HepG2 (cell line): ENCODE results near the gene NDUFA5. TPM values are rescaled to one million over a fixed set of nuclear protein-coding genes. Genes with fewer than 3 reads are reported as not detected.

Experiments
- ATAC-seq: fragments of 200-7000 bp; cut with Tn5 transposase; 3 replicates; pipeline ENCODE4 v1.9.1; 2020; ENCODE audit warnings: mild to moderate bottlenecking, moderate library complexity
- BruUV-seq: library from RNA; stranded (reverse); fragments of 400-500 nt; replicated peaks from 2 replicates; lab custom pipeline; 2021; lab: Mats Ljungman, UMichigan
- CTCF ChIA-PET: fragments of 300-600 bp; formaldehyde crosslinking; extraction: SDS; loops from one replicate; lab custom pipeline; 2021; ENCODE audit warnings: low total read pairs, inconsistent platforms, low intra/inter-chr PET ratio; lab: Yijun Ruan, JAX
- POLR2A ChIA-PET: fragments of 350-600 bp; sonication (Branson Sonifier 250); formaldehyde crosslinking; loops from one replicate; lab custom pipeline; 2020; ENCODE audit warnings: antibody characterized with exemption, inconsistent platforms; lab: Yijun Ruan, JAX
- DNase-seq: peaks from one replicate; pipeline ENCODE4 v3.0.0-alpha.2; 2015; ENCODE audit warnings: low spot score
- FAIRE-seq: peaks from 3 replicates; lab custom pipeline; 2011; peaks lifted over from hg19 to GRCh38; lab: Jason Lieb, UNC
- H2AFZ ChIP-seq: one replicate; pipeline ENCODE4 v1.6.1; 2011; ENCODE audit warnings: low read length, inconsistent platforms
- H3K27ac ChIP-seq: fragments of 300-600 bp; 3 replicates; pipeline ENCODE4 v1.8.0; 2011; ENCODE audit warnings: mixed run types, mild to moderate bottlenecking, mixed read lengths, low read length, inconsistent platforms; ENCODE audit not compliant: insufficient read depth; ENCODE audit errors: extremely low read length
- H3K27me3 ChIP-seq, 2 experiments: fragments of 200-600 bp in 1 of 2; 2 replicates in 1 of 2; 3 replicates in 1 of 2; pipeline versions ENCODE4 v1.6.0 to v1.8.0; 2011; ENCODE audit warnings: low read length in 2 of 2, mild to moderate bottlenecking in 2 of 2, moderate library complexity in 2 of 2, inconsistent platforms in 1 of 2; ENCODE audit not compliant: insufficient read depth in 2 of 2, control insufficient read depth in 1 of 2
- H3K36me3 ChIP-seq, 2 experiments: fragments of 200-600 bp in 1 of 2; replicated peaks in 1 of 2; 2 replicates in 1 of 2; 3 replicates in 1 of 2; pipeline versions ENCODE4 v1.5.1 to v1.8.0; 2011; ENCODE audit warnings: low read length in 2 of 2, inconsistent platforms in 1 of 2; ENCODE audit not compliant: insufficient read depth in 2 of 2, control insufficient read depth in 1 of 2
- H3K4me1 ChIP-seq: 2 replicates; pipeline ENCODE4 v1.5.1; 2012; ENCODE audit warnings: low read length, inconsistent platforms; ENCODE audit not compliant: insufficient read depth
- H3K4me2 ChIP-seq: 2 replicates; pipeline ENCODE4 v1.6.0; 2011; ENCODE audit warnings: low read depth, low read length, inconsistent platforms
- H3K4me3 ChIP-seq, 3 experiments: fragments of 200-600 bp in 1 of 3; sonication (generic), shearing (Covaris generic) in 1 of 3; replicated peaks in 1 of 3; 2 replicates each; pipeline ENCODE4 v1.5.1; 2011 to 2016; ENCODE audit warnings: low read length in 3 of 3, inconsistent platforms in 2 of 3, low read depth in 2 of 3, mild to moderate bottlenecking in 2 of 3, control low read depth in 1 of 3, mixed read lengths in 1 of 3; ENCODE audit not compliant: insufficient read depth in 1 of 3
- H3K79me2 ChIP-seq: one replicate; pipeline ENCODE4 v1.6.1; 2011; ENCODE audit warnings: low read length, inconsistent platforms; ENCODE audit not compliant: insufficient read depth
- H3K9ac ChIP-seq: 2 replicates; pipeline ENCODE4 v1.6.0; 2011; ENCODE audit warnings: mild to moderate bottlenecking, low read depth, low read length, inconsistent platforms; ENCODE audit not compliant: insufficient read depth
- H3K9me3 ChIP-seq: 2 replicates; pipeline ENCODE4 v1.5.1; 2012; ENCODE audit warnings: mild to moderate bottlenecking, low read length
- H4K20me1 ChIP-seq: 2 replicates; pipeline ENCODE4 v1.6.0; 2011; ENCODE audit warnings: inconsistent platforms, mild to moderate bottlenecking, low read length, moderate library complexity; ENCODE audit not compliant: insufficient read depth
- DR1 ChIP-seq: sonication (generic); formaldehyde crosslinking; IDR thresholded peaks from 2 replicates; pipeline ENCODE4 v1.8.0; 2021; ENCODE audit warnings: mild to moderate bottlenecking, missing genetic modification reagents, inconsistent platforms
- ETS1 ChIP-seq: sonication (generic); formaldehyde crosslinking; IDR thresholded peaks from 2 replicates; pipeline ENCODE4 v1.4.0; 2020; ENCODE audit warnings: missing genetic modification reagents
- ISL2 ChIP-seq: sonication (generic); formaldehyde crosslinking; IDR thresholded peaks from 2 replicates; pipeline ENCODE4 v1.5.0; 2020; ENCODE audit warnings: missing genetic modification reagents
- KLF11 ChIP-seq: IDR thresholded peaks from 2 replicates; pipeline ENCODE4 v1.6.1; 2016; ENCODE audit warnings: missing compliant biosample characterization
- NBN ChIP-seq: fragments of 450-650 bp; conservative IDR thresholded peaks from 2 replicates; pipeline ENCODE4 v1.6.1; 2017
- NFKBIZ ChIP-seq: IDR thresholded peaks from 2 replicates; pipeline ENCODE4 v1.6.1; 2018; ENCODE audit warnings: missing genetic modification reagents, missing compliant biosample characterization
- NFYC ChIP-seq: IDR thresholded peaks from 2 replicates; pipeline ENCODE4 v1.6.1; 2016; ENCODE audit warnings: missing genetic modification reagents, missing compliant biosample characterization
- NR2F6 ChIP-seq, 2 experiments: IDR thresholded peaks; 2 replicates each; pipeline ENCODE4 v1.6.1; 2016; ENCODE audit warnings: antibody characterized with exemption in 1 of 2, mild to moderate bottlenecking in 1 of 2
- PHB2 ChIP-seq: fragments of 450-650 bp; IDR thresholded peaks from 2 replicates; pipeline ENCODE4 v1.6.1; 2018; ENCODE audit not compliant: partially characterized antibody
- PHF20 ChIP-seq: sonication (generic); formaldehyde crosslinking; IDR thresholded peaks from 2 replicates; pipeline ENCODE4 v1.5.0; 2020; ENCODE audit warnings: mild to moderate bottlenecking, missing genetic modification reagents
- RFX3 ChIP-seq: IDR thresholded peaks from 2 replicates; pipeline ENCODE4 v1.6.1; 2016; ENCODE audit warnings: missing biosample characterization, missing genetic modification reagents
- SMARCE1 ChIP-seq: fragments of 450-650 bp; IDR thresholded peaks from 2 replicates; pipeline ENCODE4 v1.6.1; 2017; ENCODE audit warnings: borderline replicate concordance
- TAF15 ChIP-seq: fragments of 200-400 bp; formaldehyde crosslinking; IDR thresholded peaks from one replicate; pipeline ENCODE4 v1.6.1; 2018; ENCODE audit warnings: mild to moderate bottlenecking, low read depth, low read length; ENCODE audit not compliant: poor library complexity, severe bottlenecking
- U2AF2 ChIP-seq: fragments of 200-400 bp; formaldehyde crosslinking; IDR thresholded peaks from 2 replicates; pipeline ENCODE4 v1.6.1; 2017; ENCODE audit warnings: low read depth, mild to moderate bottlenecking, low read length
- ZNF331 ChIP-seq: sonication (generic); formaldehyde crosslinking; IDR thresholded peaks from 2 replicates; pipeline ENCODE4 v1.4.0; 2020; ENCODE audit warnings: missing genetic modification reagents
- ZNF33A ChIP-seq: sonication (generic); formaldehyde crosslinking; IDR thresholded peaks from 2 replicates; pipeline ENCODE4 v1.5.1; 2020; ENCODE audit warnings: missing genetic modification reagents, mild to moderate bottlenecking, moderate library complexity, borderline replicate concordance
- ZXDC ChIP-seq: sonication (generic); formaldehyde crosslinking; IDR thresholded peaks from 2 replicates; pipeline ENCODE4 v1.5.0; 2020; ENCODE audit warnings: mild to moderate bottlenecking, missing genetic modification reagents
- WGBS: methylation state at CpG from one replicate; pipeline ENCODE4 v1.1.6; 2017; ENCODE audit warnings: low lambda C conversion rate; 5-methylcytosine and 5-hydroxymethylcytosine counted together
- in situ Hi-C: cut with HindIII; loops from 2 replicates; pipeline ENCODE4 v1.10.0; 2017; ENCODE audit warnings: low pct_unique_long_range_greater_than_20kb; ENCODE audit not compliant: extremely low pct_ligation_motif_present
- intact Hi-C: fragments of 100-400 bp; cut with micrococcal nuclease; formaldehyde crosslinking; loops from one replicate; pipeline ENCODE4 v1.10.0; 2022; ENCODE audit not compliant: unreplicated experiment
- polyA plus RNA-seq, 8 experiments: library from polyadenylated mRNA; depleted of rRNA in 3 of 8; stranded (reverse) in 7 of 8; unstranded in 1 of 8; fragments of >200 nt; fragmentation: Illumina TruSeq in 4 of 8; extraction: Trizol in 4 of 8; gene quantifications; 2 replicates each; pipeline versions ENCODE4 v1.2.1 to v1.2.3, GENCODE V29; 2011 to 2016; ENCODE audit warnings: low read depth in 4 of 8, missing spikeins in 1 of 8, mixed read lengths in 1 of 8; ENCODE audit not compliant: insufficient read depth in 1 of 8
- total RNA-seq, 5 experiments: library from RNA; depleted of rRNA; stranded (reverse); fragments of >200 nt; fragmentation: Illumina TruSeq; extraction: Trizol; gene quantifications; 2 replicates each; pipeline ENCODE4 v1.2.3, GENCODE V29; 2016; ENCODE audit warnings: low read depth in 1 of 5

The NDUFA5 gene
- total and polyA plus RNA-seq, 2 of the 13 experiments (the other 11 are each of a cell fraction or from before 2014, with no cell fraction given) = 16.9 to 55.9 TPM

- CTCF ChIA-PET = no interaction called here
- in situ Hi-C loops = no loop called here
- no peak for FAIRE-seq
- TF ChIP-seq ZNF33A (CRISPR knock-in tag) = no peak
- TF ChIP-seq ISL2 (CRISPR knock-in tag) = no peak
- TF ChIP-seq ZNF331 (CRISPR knock-in tag) = no peak
- TF ChIP-seq KLF11 (CRISPR knock-in tag) = no peak
- no peak for TF ChIP-seq RFX3 (CRISPR knock-in tag)
- no peak for TF ChIP-seq NFKBIZ
- no peak for TF ChIP-seq TAF15
- TF ChIP-seq SMARCE1 = no peak
- no peak for TF ChIP-seq U2AF2
- no peak for TF ChIP-seq NBN
- TF ChIP-seq, all 625 proteins: peak for 0
- Histone ChIP-seq H4K20me1 (no peaks in the 10 kb centered on the region), H3K9ac (no peak overlapping the region), H3K4me3 (no peak overlapping the region), H3K79me2 (no peaks in the 10 kb centered on the region), H3K27ac (no peak overlapping the region), H3K9me3 (no peaks in the 10 kb centered on the region), H3K4me1 (no peaks in the 10 kb centered on the region), H3K27me3 (no peaks in the 10 kb centered on the region), H2AFZ (no peak overlapping the region), H3K36me3 (no peaks in the 10 kb centered on the region), H3K4me2 (no peak overlapping the region)
- 0% methylated on average over 2 of the region's 2 CpGs for WGBS
- BruUV-seq = no TSS peak
- POLR2A ChIA-PET = no interaction called here
- no peak for DNase-seq
- intact Hi-C loops = no loop called here
- no peak for ATAC-seq
These were observed 11.9 kb upstream of the NDUFA5 start for GRCh38 chr7:123569352-123570010.

- no TSS peak for BruUV-seq
- intact Hi-C loops = no loop called here
- Histone ChIP-seq H3K27ac (no peak overlapping the region), H3K9ac (no peak overlapping the region), H3K4me3 (no peak overlapping the region), H3K9me3 (no peaks in the 10 kb centered on the region), H3K4me2 (no peak overlapping the region), H2AFZ (no peak overlapping the region), H3K79me2 (peaks cover 5% of the 10 kb centered on the region), H4K20me1 (no peaks in the 10 kb centered on the region), H3K36me3 (no peaks in the 10 kb centered on the region), H3K27me3 (peaks cover 0 to 4% of the 10 kb centered on the region in 2 experiments; a peak in 1 of 5 replicates), H3K4me1 (peaks cover 6% of the 10 kb centered on the region; the same call in 1 of the 2 replicates)
- CTCF ChIA-PET = no interaction called here
- no peak for FAIRE-seq
- no peak for ATAC-seq
- no peak for DNase-seq
- POLR2A ChIA-PET = no interaction called here
- in situ Hi-C loops = no loop called here
- no peak for TF ChIP-seq DR1 (CRISPR knock-in tag)
- TF ChIP-seq PHB2 = no peak
- TF ChIP-seq NFYC (CRISPR knock-in tag) = no peak
- TF ChIP-seq ZXDC (CRISPR knock-in tag) = no peak
- TF ChIP-seq ETS1 (CRISPR knock-in tag) = no peak
- no peak for TF ChIP-seq PHF20
- TF ChIP-seq NR2F6 (IDR thresholded peaks at IDR 0.05) = no peak
- no peak for TF ChIP-seq NR2F6 (CRISPR knock-in tag; IDR thresholded peaks at IDR 0.05)
These were observed 4.5 kb upstream of the NDUFA5 start for GRCh38 chr7:123562121-123562520.
